ENCODE results near the gene SLC38A5. TPM values are rescaled to one million over a fixed set of nuclear protein-coding genes. Genes with fewer than 3 reads are reported as not detected.

The SLC38A5 gene
- total and polyA plus RNA-seq, 9 of the 15 experiments (the other 6 are each of a cell fraction or from before 2014, with no cell fraction given) = 9.3 to 228 (median 142) TPM

DNA sequence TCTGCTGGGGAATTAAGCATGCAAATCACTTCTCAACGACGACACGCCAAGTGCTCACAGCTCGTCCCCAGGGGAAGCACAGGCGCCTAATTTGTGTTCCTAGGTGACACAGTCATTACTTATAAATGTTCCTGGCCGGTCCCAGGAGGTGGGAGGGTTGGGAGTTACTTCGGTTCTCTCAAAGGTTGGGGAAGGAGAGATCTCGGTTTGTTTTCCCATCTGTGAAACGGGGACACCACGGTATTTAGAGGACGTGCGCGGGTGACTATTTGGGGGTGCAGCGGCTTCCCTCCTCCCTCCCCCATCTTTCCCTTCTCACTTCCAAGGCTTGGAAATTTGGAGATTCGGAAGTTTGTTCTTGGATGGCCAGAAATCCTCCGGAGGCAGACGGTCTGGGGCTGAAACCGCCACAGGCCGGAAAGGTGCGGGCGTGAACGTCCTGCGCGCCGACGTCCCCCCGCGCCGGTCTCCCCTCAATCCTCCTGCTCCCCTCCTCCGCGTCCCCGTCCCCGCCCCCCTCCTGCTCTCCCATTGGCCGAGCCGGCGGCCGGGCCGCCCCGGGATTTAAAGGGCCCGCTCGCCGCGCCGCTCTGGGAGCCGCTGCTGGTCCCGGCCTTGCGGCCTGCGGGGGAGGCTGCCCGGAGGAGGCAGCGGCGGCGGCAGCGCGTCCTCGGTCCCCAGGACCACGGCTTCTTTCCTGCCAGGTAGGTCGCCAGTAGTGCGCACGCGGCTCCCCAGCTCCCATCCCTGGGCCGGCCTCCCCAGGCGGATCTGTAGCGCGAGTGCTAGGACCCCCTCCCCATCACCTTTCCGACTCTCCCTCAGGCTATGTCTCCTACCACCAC is 38.6 kb upstream of the SLC38A5 start, which contains the start of gene PORCN (continued):
- TF ChIP-seq JUNB (CRISPR knock-in tag; conservative IDR thresholded peaks at IDR 0.05) = no peak
- no peak for TF ChIP-seq EHMT2 (IDR thresholded peaks at IDR 0.05)
- TF ChIP-seq ZNF518B (CRISPR knock-in tag; IDR thresholded peaks at IDR 0.05) = no peak
- TF ChIP-seq ZBED1 (IDR thresholded peaks at IDR 0.05) = no peak
- TF ChIP-seq IFI16 (CRISPR knock-in tag; IDR thresholded peaks at IDR 0.05) = no peak
- TF ChIP-seq POLR2H (tag; IDR thresholded peaks at IDR 0.05; ENCODE audit: low read depth) = no peak; the same call in 1 of the 2 replicates
- no peak for TF ChIP-seq ZNF140 (CRISPR knock-in tag; IDR thresholded peaks at IDR 0.05)
- no peak for TF ChIP-seq ZNF57 (CRISPR knock-in tag; IDR thresholded peaks at IDR 0.05)
- no peak; the same call in 1 of the 2 replicates for TF ChIP-seq MYC (IDR thresholded peaks at IDR 0.05; ENCODE audit: low read depth, low read length)
- no peak for TF ChIP-seq MYC (CRISPR knock-in tag; IDR thresholded peaks at IDR 0.05; ENCODE audit: borderline replicate concordance, low read depth)
- peak; percentile 30; the same call in 1 of the 2 replicates for TF ChIP-seq BCOR (IDR thresholded peaks at IDR 0.05)
- no peak for TF ChIP-seq PKNOX1 (IDR thresholded peaks at IDR 0.05)
- no peak for TF ChIP-seq RFX1 (IDR thresholded peaks at IDR 0.05)
- TF ChIP-seq, protein P1, sequence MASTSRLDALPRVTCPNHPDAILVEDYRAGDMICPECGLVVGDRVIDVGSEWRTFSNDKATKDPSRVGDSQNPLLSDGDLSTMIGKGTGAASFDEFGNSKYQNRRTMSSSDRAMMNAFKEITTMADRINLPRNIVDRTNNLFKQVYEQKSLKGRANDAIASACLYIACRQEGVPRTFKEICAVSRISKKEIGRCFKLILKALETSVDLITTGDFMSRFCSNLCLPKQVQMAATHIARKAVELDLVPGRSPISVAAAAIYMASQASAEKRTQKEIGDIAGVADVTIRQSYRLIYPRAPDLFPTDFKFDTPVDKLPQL (IDR thresholded peaks at IDR 0.05; ENCODE audit: extremely low read depth, insufficient read length) = no peak
- no peak for TF ChIP-seq DNMT1 (IDR thresholded peaks at IDR 0.05)
- no peak for TF ChIP-seq ZNF778 (CRISPR knock-in tag; IDR thresholded peaks at IDR 0.05)
- no peak for TF ChIP-seq SMARCA5 (IDR thresholded peaks at IDR 0.05)
- no peak; the same call in none of the 2 replicates for TF ChIP-seq ESRRA (IDR thresholded peaks at IDR 0.05; ENCODE audit: borderline replicate concordance, low read depth)
- TF ChIP-seq TAF7 (tag; IDR thresholded peaks at IDR 0.05) = no peak
- TF ChIP-seq ELF4 (CRISPR knock-in tag; IDR thresholded peaks at IDR 0.05) = no peak
- TF ChIP-seq, protein P2, sequence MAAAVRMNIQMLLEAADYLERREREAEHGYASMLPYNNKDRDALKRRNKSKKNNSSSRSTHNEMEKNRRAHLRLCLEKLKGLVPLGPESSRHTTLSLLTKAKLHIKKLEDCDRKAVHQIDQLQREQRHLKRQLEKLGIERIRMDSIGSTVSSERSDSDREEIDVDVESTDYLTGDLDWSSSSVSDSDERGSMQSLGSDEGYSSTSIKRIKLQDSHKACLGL (CRISPR knock-in tag; IDR thresholded peaks at IDR 0.05; ENCODE audit: borderline replicate concordance, poor library complexity, severe bottlenecking) = no peak
- TF ChIP-seq STAT5A (IDR thresholded peaks at IDR 0.05; ENCODE audit: borderline replicate concordance, low read length) = no peak
- TF ChIP-seq KAT7 (CRISPR knock-in tag; IDR thresholded peaks at IDR 0.05; ENCODE audit: borderline replicate concordance) = no peak

All from K562 (cell line).